ENCODE data around the gene ALDOC. TPM values are rescaled to one million over a fixed set of nuclear protein-coding genes. Genes with fewer than 3 reads are reported as not detected.

ALDOC gene
- total and polyA plus RNA-seq, 10 of the 15 experiments (the other 5 are each of a cell fraction or from before 2014, with no cell fraction given) = 16.0 to 268 (median 78.2) TPM

GRCh38 chr17:28547623-28548416, 28.9 kb downstream of the ALDOC start (continued):
- TF ChIP-seq ZSCAN29 (IDR thresholded peaks at IDR 0.05) (no peak), NR2C1 (IDR thresholded peaks at IDR 0.05) (peak; percentile 53; the same call in 1 of the 2 replicates), JUND (IDR thresholded peaks at IDR 0.05; ENCODE audit: low read depth, low read length) (no peak), SUZ12 (IDR thresholded peaks at IDR 0.05; ENCODE audit: unreplicated experiment) (no peak), E2F8 (IDR thresholded peaks at IDR 0.05; ENCODE audit: low read depth, partially characterized antibody) (no peak), SIX5 (IDR thresholded peaks at IDR 0.05; ENCODE audit: low read depth, low read length, severe bottlenecking) (no peak), ZNF687 (IDR thresholded peaks at IDR 0.05) (peak; percentile 67; the same call in 1 of the 2 replicates), USF1 (IDR thresholded peaks at IDR 0.05; ENCODE audit: borderline replicate concordance, extremely low read length, insufficient read depth, low read depth, low read length) (no peak), BRCA1 (IDR thresholded peaks at IDR 0.05; ENCODE audit: low read depth, low read length) (no peak), E4F1 (IDR thresholded peaks at IDR 0.05; ENCODE audit: borderline replicate concordance, partially characterized antibody) (no peak), RAD51 (IDR thresholded peaks at IDR 0.05) (no peak), RFX5 (IDR thresholded peaks at IDR 0.05; ENCODE audit: low read depth, low read length) (no peak), MTA2 (IDR thresholded peaks at IDR 0.05; ENCODE audit: low read depth) (peak; percentile 32; the same call in 1 of the 2 replicates), TCF7 (IDR thresholded peaks at IDR 0.05; ENCODE audit: borderline replicate concordance) (no peak), BHLHE40 (IDR thresholded peaks at IDR 0.05; ENCODE audit: borderline replicate concordance in 1 of 2, low read depth in 2 of 2, low read length in 1 of 2) (peak in 1 of 2 experiments; percentile 77; a peak in 2 of 4 replicates), ELK1 (IDR thresholded peaks at IDR 0.05; ENCODE audit: low read depth, low read length) (no peak), CREB1 (IDR thresholded peaks at IDR 0.05; ENCODE audit: low read depth) (no peak)
